ENCODE data around the gene PATZ1. TPM values are rescaled to one million over a fixed set of nuclear protein-coding genes. Genes with fewer than 3 reads are reported as not detected.

PATZ1 gene
- total and polyA plus RNA-seq, 2 of the 8 experiments (the other 6 are each of a cell fraction or from before 2014, with no cell fraction given), result 62.1 to 70.9 TPM

DNA sequence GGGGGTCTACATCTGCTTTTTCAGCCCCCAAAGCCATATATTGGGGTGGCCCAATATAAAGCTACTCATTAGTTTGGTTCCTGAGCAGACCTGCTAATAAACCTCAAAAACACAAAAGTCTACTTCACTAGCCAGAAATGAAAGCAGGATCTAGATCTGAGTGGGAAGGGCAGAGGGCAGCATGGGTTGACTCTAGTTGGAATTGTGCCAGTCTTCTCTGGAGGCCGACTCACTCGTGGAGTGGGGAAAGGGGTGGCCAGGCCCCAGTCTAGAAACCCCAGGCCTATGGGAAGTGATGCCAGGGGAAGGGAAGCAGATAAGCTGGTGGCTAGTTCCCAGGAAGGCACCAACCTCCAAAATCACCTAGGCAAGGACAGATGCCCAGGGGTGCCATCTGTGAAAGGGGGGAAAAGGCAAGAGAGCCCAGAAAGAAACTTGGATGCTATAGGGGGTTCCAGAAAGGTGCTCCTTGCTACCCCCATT is 5.3 kb downstream of the PATZ1 start:
- peaks cover 10 to 67% (median 25%) of the 10 kb centered on the region in 4 experiments; a peak in 7 of 8 replicates for H3K36me3 ChIP-seq (ENCODE audit: control insufficient read depth in 2 of 4, insufficient read depth in 4 of 4, low read length in 3 of 4)
- H3K23ac ChIP-seq (ENCODE audit: insufficient read length), result no peak overlapping the region
- no peak overlapping the region for H4K5ac ChIP-seq (ENCODE audit: insufficient read length, low read depth, low read length)
- H3K4me3 ChIP-seq (ENCODE audit: extremely low read depth in 1 of 4, insufficient read depth in 2 of 4, low read depth in 3 of 4, low read length in 4 of 4), result no peak overlapping the region
- no peaks in the 10 kb centered on the region for H3K27me3 ChIP-seq (replicated peaks in 1 of 4; ENCODE audit: control insufficient read depth in 3 of 4, extremely low read depth in 1 of 4, insufficient read depth in 3 of 4, low read length in 3 of 4)
- ChIA-PET POLR2A (ENCODE audit: partially characterized antibody) (interaction anchor here (1.7 to 9.4 kb wide), 3 partner anchors 11 to 123 kb away, joined by 5 to 116 read pairs (median 11); no protein-coding TSS in a partner anchor), CTCF (ENCODE audit: partially characterized antibody) (interaction anchor here (1.3 kb wide), 1 partner anchor 27 kb away, joined by 3 read pairs; no protein-coding TSS in a partner anchor)
- H3K9ac ChIP-seq (replicated peaks in 1 of 4; ENCODE audit: extremely low read depth in 1 of 4, low read depth in 3 of 4, low read length in 3 of 4), result no peak overlapping the region
- no peak overlapping the region for H3K14ac ChIP-seq (ENCODE audit: insufficient read length)
- peaks cover 25% of the 10 kb centered on the region for H3K23me2 ChIP-seq (ENCODE audit: low read depth, low read length)
- H3K18ac ChIP-seq (ENCODE audit: extremely low read depth, low read length), result no peak overlapping the region
- H3K4ac ChIP-seq (replicated peaks; ENCODE audit: insufficient read length, low read depth, low read length), result no peak overlapping the region
- no peak overlapping the region for H3K56ac ChIP-seq (replicated peaks; ENCODE audit: insufficient read length, low read depth, low read length)
- peaks cover 0 to 50% (median 37%) of the 10 kb centered on the region in 4 experiments; a peak in 6 of 7 replicates for H3K4me1 ChIP-seq (replicated peaks in 1 of 4; ENCODE audit: control insufficient read depth in 3 of 4, insufficient read depth in 4 of 4, low read length in 3 of 4)
- DNase-seq (ENCODE audit: low read depth in 1 of 2, low spot score in 2 of 2) (no peak), FAIRE-seq (no peak)
- H3K79me1 ChIP-seq (ENCODE audit: low read depth, low read length), result peaks cover 33% of the 10 kb centered on the region
- no peaks in the 10 kb centered on the region for H3K9me3 ChIP-seq (ENCODE audit: insufficient read depth in 2 of 2, low read depth in 1 of 2, low read length in 1 of 2)
- H2AFZ ChIP-seq (ENCODE audit: low read length), result no peak overlapping the region
- H4K8ac ChIP-seq (ENCODE audit: extremely low read depth, insufficient read depth, low read length), result no peak overlapping the region
- no peak overlapping the region for H3K4me2 ChIP-seq (ENCODE audit: insufficient read depth in 1 of 2, low read depth in 2 of 2, low read length in 2 of 2)
- H2BK20ac ChIP-seq (ENCODE audit: low read length), result no peak overlapping the region
- H3K79me2 ChIP-seq (ENCODE audit: control insufficient read depth in 1 of 2, insufficient read depth in 2 of 2, low read length in 2 of 2), result peaks cover 4 to 85% of the 10 kb centered on the region in 2 experiments; a peak in 3 of 4 replicates
- H3K27ac ChIP-seq (ENCODE audit: low read depth, low read length), result 0 out of 2 replicates have a peak overlapping the region, but pooled peaks have one; percentile 93
- 100% methylated on average over 2 of the region's 2 CpGs; no CpG with 5 or more reads in 1 of the 2 experiments for WGBS, 2 experiments (ENCODE audit: extremely low coverage in 1 of 2, insufficient coverage in 1 of 2, insufficient read length in 1 of 2, insufficient replicate concordance in 2 of 2, low coverage in 1 of 2, low lambda C conversion rate in 2 of 2, missing lambda C conversion rate in 1 of 2)
- no peak overlapping the region for H2BK12ac ChIP-seq (ENCODE audit: low read depth, low read length)
- H4K20me1 ChIP-seq (replicated peaks in 1 of 2; ENCODE audit: control insufficient read depth in 1 of 2, insufficient read depth in 2 of 2, low read length in 2 of 2), result peaks cover 2 to 23% of the 10 kb centered on the region in 2 experiments
- no peak overlapping the region for H2BK120ac ChIP-seq (replicated peaks; ENCODE audit: low read depth, low read length)
- H4K91ac ChIP-seq (replicated peaks; ENCODE audit: insufficient read length, low read length), result no peak overlapping the region
- H2BK5ac ChIP-seq (ENCODE audit: low read depth, low read length), result no peak overlapping the region
- no peak overlapping the region for H2AK5ac ChIP-seq (ENCODE audit: low read depth, low read length)
- no peak overlapping the region; the same call in 1 of the 2 replicates for H2BK15ac ChIP-seq (ENCODE audit: low read length)
- TF ChIP-seq CTBP2 (IDR thresholded peaks at IDR 0.05; ENCODE audit: borderline replicate concordance, insufficient read depth, insufficient read length, low read length) (no peak), TAF1 (IDR thresholded peaks at IDR 0.05; ENCODE audit: low read depth, low read length) (no peak), NANOG (IDR thresholded peaks at IDR 0.05; ENCODE audit: insufficient read depth, low read depth, low read length, poor library complexity, severe bottlenecking) (no peak), CHD1 (IDR thresholded peaks at IDR 0.05; ENCODE audit: low read depth, low read length) (no peak), TBP (IDR thresholded peaks at IDR 0.05; ENCODE audit: low read depth, low read length) (no peak), TCF12 (IDR thresholded peaks at IDR 0.05; ENCODE audit: low read depth, low read length) (no peak), RAD21 (IDR thresholded peaks at IDR 0.05 in 1 of 2, conservative IDR thresholded peaks at IDR 0.05 in 1 of 2; ENCODE audit: low read depth in 2 of 2, low read length in 2 of 2) (no peak), HDAC2 (IDR thresholded peaks at IDR 0.05; ENCODE audit: borderline replicate concordance in 1 of 2, low read depth in 2 of 2, low read length in 2 of 2) (no peak), SRF (IDR thresholded peaks at IDR 0.05; ENCODE audit: low read depth, low read length) (no peak), POLR2A (IDR thresholded peaks at IDR 0.05; ENCODE audit: control extremely low read depth in 1 of 2, low read depth in 2 of 2, low read length in 2 of 2) (no peak)
- TF ChIP-seq, protein P1, sequence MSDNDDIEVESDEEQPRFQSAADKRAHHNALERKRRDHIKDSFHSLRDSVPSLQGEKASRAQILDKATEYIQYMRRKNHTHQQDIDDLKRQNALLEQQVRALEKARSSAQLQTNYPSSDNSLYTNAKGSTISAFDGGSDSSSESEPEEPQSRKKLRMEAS (IDR thresholded peaks at IDR 0.05), result no peak
